Stimulated activated CD8-positive, alpha-beta memory T cell treated with anti-CD3 and anti-CD28 coated beads, Interleukin-12 subunit alpha, Interleukin-12 subunit beta, amount 100 ng/mL, for 24 hours (primary cell): Measurements from ENCODE around the gene GOSR2.

ENCODE experiments used
- DNase-seq: peaks from one replicate; pipeline ENCODE4 v3.0.0-alpha.2; 2020; ENCODE audit errors: extremely low read depth

Gene GOSR2

GRCh38 chr17:46991617-46992016 is 68.7 kb downstream of the GOSR2 start:
- no peak for DNase-seq
